ENCODE data around the gene RCE1.

The RCE1 gene

GRCh38 chr11:66884443-66884842 is 41.2 kb downstream of the RCE1 start:
- Histone ChIP-seq H3K27ac (no peak overlapping the region), H3K4me3 (no peak overlapping the region)
- no peak for DNase-seq (ENCODE audit: low spot score)
- TF ChIP-seq CTCF (IDR thresholded peaks at IDR 0.05), result no peak

GRCh38 chr11:66885469-66885868 is 42.2 kb downstream of the RCE1 start:
- no peak for DNase-seq (ENCODE audit: low spot score)
- no peak for TF ChIP-seq CTCF (IDR thresholded peaks at IDR 0.05)
- Histone ChIP-seq H3K4me3 (no peak overlapping the region), H3K27ac (no peak overlapping the region)

GRCh38 chr11:66885950-66886440 is 42.8 kb downstream of the RCE1 start:
- H3K27ac ChIP-seq, result no peak overlapping the region
- H3K4me3 ChIP-seq, result no peak overlapping the region
- no peak for TF ChIP-seq CTCF (IDR thresholded peaks at IDR 0.05)
- DNase-seq (ENCODE audit: low spot score), result no peak

GRCh38 chr11:66886671-66887221 is 43.5 kb downstream of the RCE1 start:
- no peak for TF ChIP-seq CTCF (IDR thresholded peaks at IDR 0.05)
- H3K4me3 ChIP-seq, result no peak overlapping the region
- no peak for DNase-seq (ENCODE audit: low spot score)
- H3K27ac ChIP-seq, result no peak overlapping the region

GRCh38 chr11:66887526-66887925 is 44.3 kb downstream of the RCE1 start:
- Histone ChIP-seq H3K27ac (no peak overlapping the region), H3K4me3 (no peak overlapping the region)
- no peak for TF ChIP-seq CTCF (IDR thresholded peaks at IDR 0.05)
- no peak for DNase-seq (ENCODE audit: low spot score)

- no peak for DNase-seq (ENCODE audit: low spot score)
- no peak overlapping the region for H3K27ac ChIP-seq
Observed at GRCh38 chr11:66888282-66888681, 45.0 kb downstream of the RCE1 start.

More at GRCh38 chr11:66888282-66888681, 45.0 kb downstream of the RCE1 start:
- H3K4me3 ChIP-seq, result no peak overlapping the region
- TF ChIP-seq CTCF (IDR thresholded peaks at IDR 0.05), result no peak

Measured in coronary artery (tissue), 2 donors.